GM12873 (cell line): ENCODE measurements around the gene PPM1H.

Experiments used
- TF ChIP-seq, protein P1 (sequence below): IDR thresholded peaks from 2 replicates; pipeline ENCODE4 v1.5.1; 2012; ENCODE audit warnings: low read depth, mild to moderate bottlenecking, moderate library complexity, low read length, control low read depth; ENCODE audit not compliant: insufficient read depth; ENCODE audit errors: missing control alignments

Gene PPM1H

DNA sequence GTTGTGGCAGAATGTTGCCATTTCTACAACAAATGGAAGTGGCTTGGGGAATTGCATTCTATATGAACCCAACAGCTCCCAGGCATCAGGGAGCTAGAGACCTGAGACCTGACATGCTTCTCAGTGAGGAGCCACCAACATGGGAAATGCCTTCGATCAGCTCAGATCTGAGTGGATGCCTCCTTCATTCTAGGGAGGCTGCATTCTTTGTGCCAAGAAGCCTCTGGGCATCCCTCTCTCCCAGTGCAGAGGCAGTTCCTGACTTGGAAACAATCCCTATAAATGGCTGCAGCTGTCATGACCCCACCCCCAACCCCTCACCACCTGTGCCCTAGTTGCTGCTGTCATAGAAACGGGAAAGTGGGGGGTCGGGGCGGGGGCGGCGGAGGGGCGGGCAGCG, 196.3 kb downstream of the PPM1H start:
- TF ChIP-seq, protein P1, sequence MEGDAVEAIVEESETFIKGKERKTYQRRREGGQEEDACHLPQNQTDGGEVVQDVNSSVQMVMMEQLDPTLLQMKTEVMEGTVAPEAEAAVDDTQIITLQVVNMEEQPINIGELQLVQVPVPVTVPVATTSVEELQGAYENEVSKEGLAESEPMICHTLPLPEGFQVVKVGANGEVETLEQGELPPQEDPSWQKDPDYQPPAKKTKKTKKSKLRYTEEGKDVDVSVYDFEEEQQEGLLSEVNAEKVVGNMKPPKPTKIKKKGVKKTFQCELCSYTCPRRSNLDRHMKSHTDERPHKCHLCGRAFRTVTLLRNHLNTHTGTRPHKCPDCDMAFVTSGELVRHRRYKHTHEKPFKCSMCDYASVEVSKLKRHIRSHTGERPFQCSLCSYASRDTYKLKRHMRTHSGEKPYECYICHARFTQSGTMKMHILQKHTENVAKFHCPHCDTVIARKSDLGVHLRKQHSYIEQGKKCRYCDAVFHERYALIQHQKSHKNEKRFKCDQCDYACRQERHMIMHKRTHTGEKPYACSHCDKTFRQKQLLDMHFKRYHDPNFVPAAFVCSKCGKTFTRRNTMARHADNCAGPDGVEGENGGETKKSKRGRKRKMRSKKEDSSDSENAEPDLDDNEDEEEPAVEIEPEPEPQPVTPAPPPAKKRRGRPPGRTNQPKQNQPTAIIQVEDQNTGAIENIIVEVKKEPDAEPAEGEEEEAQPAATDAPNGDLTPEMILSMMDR: no peak

DNA sequence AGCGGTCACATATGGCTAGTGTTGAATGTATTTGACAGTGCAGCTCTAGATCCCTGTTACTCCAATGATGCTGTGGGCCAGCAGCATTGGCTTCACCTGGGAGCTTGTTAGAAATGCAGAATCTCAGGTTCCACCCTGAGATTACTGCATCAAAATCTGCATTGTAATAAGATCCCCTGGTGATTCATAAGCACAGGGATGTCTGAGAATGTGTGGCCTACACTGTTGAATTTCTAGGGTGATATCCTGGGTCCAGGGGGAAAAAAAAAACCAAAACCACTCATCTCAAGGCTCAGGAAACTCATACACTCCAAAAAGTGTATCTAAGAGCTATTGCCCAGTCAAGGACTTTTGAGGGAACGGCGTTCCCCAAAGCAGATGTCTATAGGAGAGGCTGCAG, 196.8 kb downstream of the PPM1H start:
- TF ChIP-seq, protein P1: no peak

DNA sequence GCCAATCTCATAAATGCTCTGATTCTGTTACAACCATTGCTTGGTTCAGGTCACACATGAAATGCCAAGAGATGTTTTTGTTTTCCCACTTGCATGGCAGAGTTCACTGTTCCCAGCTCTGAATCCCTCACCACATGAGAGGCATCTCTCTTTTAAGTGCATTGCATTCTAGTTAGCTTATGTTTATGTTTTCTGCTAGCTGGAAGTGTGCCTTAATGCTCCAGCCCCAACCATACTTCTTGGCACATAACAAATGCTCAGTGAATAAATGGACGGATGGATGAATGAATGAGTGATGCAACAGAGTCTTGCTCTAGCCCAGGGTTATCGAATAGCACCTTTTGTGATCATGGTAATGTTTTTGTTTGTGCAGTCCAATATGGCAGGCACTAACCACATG, 197.3 kb downstream of the PPM1H start:
- TF ChIP-seq, protein P1: no peak

DNA sequence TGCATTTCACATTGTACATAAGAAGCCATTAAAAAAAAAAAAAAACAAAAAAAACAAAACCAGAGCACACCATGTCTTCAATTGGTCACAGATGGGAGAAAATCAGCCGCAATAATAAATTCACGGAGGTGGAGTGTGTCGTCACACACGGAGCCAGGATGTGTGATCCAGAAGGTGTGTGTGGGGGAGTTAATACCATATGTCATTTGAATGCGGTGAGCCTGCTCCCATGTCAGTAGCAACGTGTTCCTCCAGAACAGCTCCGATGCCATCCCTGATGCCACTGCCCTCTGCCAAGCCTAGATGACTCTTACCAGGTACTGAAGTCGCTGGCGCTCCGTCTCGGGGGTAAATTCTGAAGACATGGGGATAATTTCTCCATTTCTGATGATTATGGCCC, 197.8 kb downstream of the PPM1H start:
- TF ChIP-seq, protein P1: no peak

DNA sequence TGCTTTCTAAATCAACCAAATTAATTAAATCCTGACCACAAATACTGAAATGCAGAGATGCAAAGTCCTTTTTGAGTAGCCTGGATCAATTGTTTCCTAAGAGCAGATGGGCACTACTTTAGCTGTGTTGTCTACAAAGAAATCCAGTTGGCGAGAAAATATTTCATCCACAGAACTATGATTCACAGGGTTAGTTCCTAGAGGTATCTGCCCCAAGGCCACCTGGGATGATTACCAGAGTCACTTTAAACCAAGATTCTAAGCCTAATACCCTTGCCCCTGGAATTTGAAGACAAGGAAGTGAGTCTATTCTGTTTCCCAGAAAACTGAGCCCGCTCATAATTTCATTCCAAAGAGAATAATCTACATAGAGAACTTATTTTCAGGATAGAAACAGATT, 198.4 kb downstream of the PPM1H start:
- TF ChIP-seq, protein P1: no peak

DNA sequence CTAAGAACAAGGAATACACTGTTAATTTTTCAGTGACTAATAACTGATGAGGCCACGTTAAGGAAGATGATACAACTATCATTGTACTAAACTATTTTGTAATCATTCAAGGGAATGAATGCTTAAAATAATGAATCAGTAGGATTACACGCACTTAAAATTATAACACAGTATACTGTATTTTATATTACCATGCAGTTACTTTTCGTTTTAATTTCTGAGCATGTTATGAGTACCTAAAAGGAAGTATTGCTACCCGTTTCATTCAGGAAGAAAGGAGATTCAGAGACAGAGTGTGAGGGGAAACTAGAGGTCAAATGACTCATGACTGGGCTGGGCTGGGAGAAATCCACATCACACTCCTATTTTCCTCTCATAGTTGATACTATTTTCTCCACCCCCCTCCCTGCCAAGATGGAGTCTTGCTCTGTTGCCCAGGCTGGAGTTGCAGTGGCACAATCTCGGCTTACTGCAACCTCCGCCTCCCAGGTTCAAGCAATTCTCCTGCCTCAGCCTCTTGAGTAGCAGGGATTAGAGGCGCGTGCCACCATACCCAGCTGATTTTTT, 202.0 kb downstream of the PPM1H start:
- TF ChIP-seq, protein P1: no peak

DNA sequence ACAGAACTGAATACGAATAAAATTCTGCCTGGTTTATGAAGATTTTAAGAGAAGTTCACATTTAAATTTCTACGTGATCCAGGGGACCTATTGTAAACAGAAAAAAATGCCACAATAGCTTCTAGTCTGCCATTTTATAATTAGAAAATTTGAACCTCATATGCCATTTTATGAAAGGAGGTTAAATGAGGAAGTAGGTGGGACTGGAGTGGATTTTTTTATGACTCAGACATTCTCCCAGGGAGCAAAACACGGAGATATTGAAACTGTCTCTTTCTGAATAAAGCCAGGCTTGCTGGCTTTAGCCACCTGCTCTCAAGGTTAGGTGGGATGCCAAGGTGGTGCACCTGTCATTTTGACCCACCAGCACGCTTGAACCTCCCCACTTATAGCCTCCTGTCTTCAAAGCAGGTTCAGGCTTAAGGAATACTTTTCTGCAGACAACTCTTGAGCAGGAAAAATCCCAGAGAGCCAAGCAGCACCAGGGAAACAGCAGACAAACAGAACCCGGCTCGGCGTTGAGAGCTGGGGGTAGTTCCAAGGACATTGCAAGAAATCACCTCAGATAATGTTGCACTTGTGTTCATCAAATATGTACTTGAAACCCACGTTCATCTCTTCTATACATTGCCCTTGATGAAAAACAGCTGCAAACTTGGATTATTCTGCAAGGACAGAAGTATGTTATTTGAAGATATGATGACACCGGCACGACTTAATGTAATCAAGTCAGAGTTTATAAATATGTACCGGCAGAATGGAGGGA, 203.7 kb downstream of the PPM1H start:
- TF ChIP-seq, protein P1: no peak
